GM19397 (cell line): Measurements from ENCODE around the gene GABRD.

Source experiments
- ATAC-seq: cut with Tn5 transposase; IDR thresholded peaks from one replicate; pipeline ENCODE4 v1.9.1; 2021; ENCODE audit warnings: mild to moderate bottlenecking, moderate library complexity; ENCODE audit not compliant: unreplicated experiment

GABRD gene

GRCh38 chr1:2014741-2015735, 4.1 kb upstream of the GABRD start:
- ATAC-seq: no peak

GRCh38 chr1:2016123-2016522, 3.0 kb upstream of the GABRD start:
- no peak for ATAC-seq

- no peak for ATAC-seq
Observed at GRCh38 chr1:2018217-2019171, 651 bp upstream of the GABRD start.

GRCh38 chr1:2019571-2020309, 595 bp downstream of the GABRD start:
- no peak for ATAC-seq

GRCh38 chr1:2020310-2020655, 1.1 kb downstream of the GABRD start:
- ATAC-seq: no peak

GRCh38 chr1:2021550-2021949, 2.4 kb downstream of the GABRD start:
- no peak for ATAC-seq

- no peak for ATAC-seq
Observed at GRCh38 chr1:2022063-2022770, 3.1 kb downstream of the GABRD start.

- ATAC-seq: no peak
Observed at GRCh38 chr1:2023187-2023586, 4.0 kb downstream of the GABRD start.

GRCh38 chr1:2024451-2024850, 5.3 kb downstream of the GABRD start:
- ATAC-seq: no peak

- no peak for ATAC-seq
Observed at GRCh38 chr1:2024887-2025286, 5.7 kb downstream of the GABRD start.

- ATAC-seq: no peak
Observed at GRCh38 chr1:2025491-2025981, 6.4 kb downstream of the GABRD start.

- no peak for ATAC-seq
Observed at GRCh38 chr1:2027961-2028583, 8.9 kb downstream of the GABRD start.

GRCh38 chr1:2028870-2029560, 9.9 kb downstream of the GABRD start:
- no peak for ATAC-seq

- ATAC-seq: no peak
Observed at GRCh38 chr1:2029561-2029960, 10.4 kb downstream of the GABRD start.

GRCh38 chr1:2030076-2030871, 11.1 kb downstream of the GABRD start:
- ATAC-seq: no peak

GRCh38 chr1:2031546-2032540, 12.7 kb downstream of the GABRD start:
- ATAC-seq: no peak

- no peak for ATAC-seq
Observed at GRCh38 chr1:2032737-2033136, 13.6 kb downstream of the GABRD start.
